H1 (cell line): ENCODE measurements around the gene STIM1. TPM values are rescaled to one million over a fixed set of nuclear protein-coding genes. Genes with fewer than 3 reads are reported as not detected.

Source experiments
- BACH1 ChIP-seq: IDR thresholded peaks from 2 replicates; pipeline ENCODE4 v1.6.1; 2012; ENCODE audit warnings: low read length, improper control_type of control experiment
- CHD2 ChIP-seq: IDR thresholded peaks from 2 replicates; pipeline ENCODE4 v1.6.1; 2012; ENCODE audit warnings: low read length, improper control_type of control experiment
- CTBP2 ChIP-seq: IDR thresholded peaks from 2 replicates; pipeline ENCODE4 v1.7.0; 2011; ENCODE audit warnings: borderline replicate concordance, mild to moderate bottlenecking, moderate library complexity, mixed read lengths, low read length; ENCODE audit not compliant: insufficient read depth, insufficient read length
- EGR1 ChIP-seq: IDR thresholded peaks from 2 replicates; pipeline ENCODE4 v1.6.1; 2011; ENCODE audit warnings: low read depth, low read length, borderline replicate concordance
- EZH2 ChIP-seq: fragments of 200-600 bp; sonication (generic); IDR thresholded peaks from 2 replicates; pipeline ENCODE4 v1.7.1; 2012; ENCODE audit warnings: low read depth, mild to moderate bottlenecking, moderate library complexity, low read length, inconsistent platforms; ENCODE audit not compliant: severe bottlenecking
- KDM4A ChIP-seq: IDR thresholded peaks from one replicate; pipeline ENCODE4 v1.7.1; 2012; ENCODE audit warnings: low read depth, mild to moderate bottlenecking, moderate library complexity, low read length, inconsistent platforms; ENCODE audit not compliant: severe bottlenecking
- KDM5A ChIP-seq: fragments of 200-600 bp; IDR thresholded peaks from 2 replicates; pipeline ENCODE4 v1.7.1; 2012; ENCODE audit warnings: mild to moderate bottlenecking, low read length, inconsistent platforms, mixed read lengths
- POU5F1 ChIP-seq: IDR thresholded peaks from 2 replicates; pipeline ENCODE4 v1.6.1; 2011; ENCODE audit warnings: low read depth, mild to moderate bottlenecking, low read length, moderate library complexity
- SAP30 ChIP-seq: fragments of 300-600 bp; sonication (generic); IDR thresholded peaks from 2 replicates; pipeline ENCODE4 v1.7.1; 2012; ENCODE audit warnings: low read length, moderate library complexity, mild to moderate bottlenecking, inconsistent platforms; ENCODE audit not compliant: insufficient read depth, insufficient replicate concordance
- SIN3A ChIP-seq, 2 experiments: IDR thresholded peaks in 1 of 2; conservative IDR thresholded peaks in 1 of 2; 2 replicates each; pipeline ENCODE4 v1.6.1; 2011 to 2012; ENCODE audit warnings: low read length in 2 of 2, improper control_type of control experiment in 1 of 2, low read depth in 1 of 2, mild to moderate bottlenecking in 1 of 2
- SRF ChIP-seq: IDR thresholded peaks from 2 replicates; pipeline ENCODE4 v1.6.1; 2011; ENCODE audit warnings: mild to moderate bottlenecking, low read depth, low read length, moderate library complexity
- polyA plus RNA-seq, 7 experiments: library from polyadenylated mRNA; depleted of rRNA in 3 of 7; stranded (reverse) in 5 of 7; unstranded in 2 of 7; fragments of >200 nt in 5 of 7; fragments of 200-250 nt in 2 of 7; gene quantifications; 1 replicate in 5 of 7; 2 replicates in 1 of 7; 4 replicates in 1 of 7; pipeline versions ENCODE4 v1.2.1 to v1.2.3, GENCODE V29; 2011 to 2013; ENCODE audit warnings: missing spikeins in 2 of 7, mixed read lengths in 2 of 7
- total RNA-seq: library from RNA; stranded (reverse); fragmentation: NEBNext Ultra II Directional; extraction: Animal tissue kit (Norgen Biotek cat#: 25700); gene quantifications from 2 replicates; pipeline ENCODE4 v1.2.1, GENCODE V29; 2021

STIM1 gene
- total and polyA plus RNA-seq, 2 of the 8 experiments (the other 6 are each of a cell fraction or from before 2014, with no cell fraction given) = 11.1 to 12.2 TPM

- TF ChIP-seq SRF (no peak), CTBP2 (no peak), CHD2 (no peak), SIN3A (conservative IDR thresholded peaks at IDR 0.05 in 1 of 2, IDR thresholded peaks at IDR 0.05 in 1 of 2; ENCODE audit: low read depth in 1 of 2, low read length in 2 of 2) (no peak), SAP30 (no peak), KDM5A (no peak), EGR1 (no peak), KDM4A (no peak), POU5F1 (no peak), EZH2 (no peak), BACH1 (no peak)
Observed at GRCh38 chr11:4044976-4045646, 189.6 kb downstream of the STIM1 start (continued).
